Fibroblast of lung (primary cell): Measurements from ENCODE around the gene PRR7. TPM values are rescaled to one million over a fixed set of nuclear protein-coding genes. Genes with fewer than 3 reads are reported as not detected.

Source experiments
- DNase-seq, 2 donors: peaks; one replicate each; pipeline versions ENCODE4 v3.0.0 to v3.0.0-alpha.2; 2010; ENCODE audit warnings: low read depth in 2 of 2
- H2AFZ ChIP-seq: 2 replicates; pipeline ENCODE4 v1.5.1; 2012; ENCODE audit warnings: low read length, control low read depth, inconsistent platforms
- H3K27ac ChIP-seq: 2 replicates; pipeline ENCODE4 v1.5.1; 2011; ENCODE audit warnings: low read length, control low read depth; ENCODE audit not compliant: insufficient read depth
- H3K27me3 ChIP-seq: 2 replicates; pipeline ENCODE4 v1.5.1; 2011; ENCODE audit warnings: mild to moderate bottlenecking, low read length; ENCODE audit not compliant: control insufficient read depth, insufficient read depth
- H3K36me3 ChIP-seq: 2 replicates; pipeline ENCODE4 v1.5.1; 2011; ENCODE audit warnings: low read length; ENCODE audit not compliant: control insufficient read depth, insufficient read depth
- H3K4me1 ChIP-seq: 2 replicates; pipeline ENCODE4 v1.5.1; 2011; ENCODE audit warnings: low read length; ENCODE audit not compliant: control insufficient read depth, insufficient read depth; ENCODE audit errors: extremely low read depth
- H3K4me2 ChIP-seq: 2 replicates; pipeline ENCODE4 v1.5.1; 2011; ENCODE audit warnings: low read length, control low read depth; ENCODE audit not compliant: insufficient read depth; ENCODE audit errors: extremely low read depth
- H3K4me3 ChIP-seq, 4 experiments: fragments of 200-600 bp in 1 of 4; sonication (generic) in 1 of 4; replicated peaks in 1 of 4; 2 replicates each; pipeline ENCODE4 v1.5.1; 2011 to 2016; ENCODE audit warnings: low read length in 4 of 4, low read depth in 3 of 4, mild to moderate bottlenecking in 3 of 4, control low read depth in 2 of 4, inconsistent platforms in 1 of 4, mixed read lengths in 1 of 4; ENCODE audit not compliant: insufficient read depth in 1 of 4; ENCODE audit errors: control extremely low read depth in 1 of 4
- H3K79me2 ChIP-seq: 2 replicates; pipeline ENCODE4 v1.5.1; 2012; ENCODE audit warnings: mild to moderate bottlenecking, low read length, inconsistent platforms; ENCODE audit not compliant: control insufficient read depth, insufficient read depth
- H3K9ac ChIP-seq: 2 replicates; pipeline ENCODE4 v1.5.1; 2011; ENCODE audit warnings: mild to moderate bottlenecking, low read length, control low read depth; ENCODE audit not compliant: insufficient read depth
- H3K9me3 ChIP-seq: 2 replicates; pipeline ENCODE4 v1.5.1; 2012; ENCODE audit warnings: low read depth, low read length; ENCODE audit not compliant: control insufficient read depth, insufficient read depth
- H4K20me1 ChIP-seq: 2 replicates; pipeline ENCODE4 v1.5.1; 2011; ENCODE audit warnings: low read length; ENCODE audit not compliant: control insufficient read depth, insufficient read depth; ENCODE audit errors: extremely low read depth
- CTCF ChIP-seq, 2 donors: IDR thresholded peaks in 1 of 2; conservative IDR thresholded peaks in 1 of 2; 1 replicate in 1 of 2; 2 replicates in 1 of 2; pipeline ENCODE4 v1.5.1; 2011 to 2012; ENCODE audit warnings: low read length in 2 of 2, control low read depth in 1 of 2, inconsistent platforms in 1 of 2, low read depth in 1 of 2, mild to moderate bottlenecking in 1 of 2
- EZH2 ChIP-seq: IDR thresholded peaks from 2 replicates; pipeline ENCODE4 v1.5.1; 2012; ENCODE audit warnings: low read length, control low read depth, mild to moderate bottlenecking; ENCODE audit errors: missing control alignments
- polyA plus RNA-seq, 2 donors: library from polyadenylated mRNA; depleted of rRNA in 1 of 2; stranded (reverse) in 1 of 2; unstranded in 1 of 2; fragments of >200 nt; gene quantifications; 2 replicates each; pipeline ENCODE4 v1.2.1, GENCODE V29; 2011 to 2012; ENCODE audit warnings: missing spikeins in 1 of 2
- total RNA-seq: library from RNA; depleted of rRNA; stranded (reverse); fragments of >200 nt; gene quantifications from 2 replicates; pipeline ENCODE4 v1.2.1, GENCODE V29; 2014

The PRR7 gene
- total and polyA plus RNA-seq, 2 donors (not counting 1 experiment from before 2014, with no cell fraction given), result 1.6 to 2.3 TPM

DNA sequence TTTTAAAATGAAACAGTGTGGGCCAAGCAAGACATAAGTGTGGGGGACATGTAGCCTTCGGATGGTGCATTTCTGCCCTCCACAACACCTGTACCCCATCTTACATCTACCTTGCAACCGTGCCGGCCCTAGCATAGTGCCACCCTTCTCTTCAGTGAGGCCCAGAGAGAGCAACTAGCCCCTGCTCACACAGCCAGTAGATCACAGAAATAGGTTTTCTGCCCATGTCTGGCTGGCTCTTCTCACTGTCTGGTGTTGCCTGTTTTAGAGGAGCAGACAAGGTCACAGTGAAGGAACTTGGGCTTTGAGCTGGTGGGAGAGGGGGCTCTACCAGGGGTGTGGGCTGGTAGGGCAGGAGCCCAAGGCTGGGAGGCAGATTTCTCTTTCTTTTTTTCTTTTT is 39.6 kb downstream of the PRR7 start:
- Histone ChIP-seq H3K4me1 (peaks cover 9% of the 10 kb centered on the region), H3K27me3 (no peaks in the 10 kb centered on the region), H3K4me3 (no peak overlapping the region), H3K36me3 (peaks cover 70% of the 10 kb centered on the region), H3K4me2 (no peak overlapping the region), H3K79me2 (peaks cover 17% of the 10 kb centered on the region), H3K9me3 (no peaks in the 10 kb centered on the region), H3K9ac (no peak overlapping the region), H2AFZ (no peak overlapping the region), H4K20me1 (no peaks in the 10 kb centered on the region), H3K27ac (no peak overlapping the region)
- TF ChIP-seq EZH2 (no peak), CTCF (conservative IDR thresholded peaks at IDR 0.05 in 1 of 2, IDR thresholded peaks at IDR 0.05 in 1 of 2; ENCODE audit: low read depth in 1 of 2, low read length in 2 of 2) (no peak)
- DNase-seq, result no peak

GRCh38 chr5:177487144-177487543 is 40.5 kb downstream of the PRR7 start:
- Histone ChIP-seq H3K79me2 (peaks cover 20% of the 10 kb centered on the region), H4K20me1 (no peaks in the 10 kb centered on the region), H3K4me1 (peaks cover 4% of the 10 kb centered on the region)

DNA sequence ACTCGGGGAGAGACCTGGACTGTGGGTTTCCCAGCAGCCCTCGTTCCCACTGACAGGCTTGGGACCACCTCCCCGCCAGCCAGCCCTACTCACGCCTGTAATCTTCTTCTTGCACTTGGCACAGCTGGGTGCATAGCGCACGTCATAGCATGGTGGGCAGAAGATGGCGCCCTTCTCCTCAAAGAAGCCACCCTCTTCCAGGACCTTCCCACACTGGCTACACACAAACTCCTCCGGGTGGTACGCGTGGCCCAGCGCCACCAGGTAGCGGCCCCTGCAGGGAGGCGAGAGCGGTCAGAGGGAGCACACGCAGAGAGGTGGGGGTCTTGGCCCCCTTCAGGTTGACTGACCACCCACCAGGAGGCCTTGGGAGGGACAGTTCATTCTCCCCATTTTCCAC is 41.4 kb downstream of the PRR7 start:
- Histone ChIP-seq H3K9me3 (no peaks in the 10 kb centered on the region), H3K4me3 (no peak overlapping the region), H3K4me2 (no peak overlapping the region), H3K27me3 (no peaks in the 10 kb centered on the region), H2AFZ (no peak overlapping the region), H3K27ac (no peak overlapping the region), H4K20me1 (no peaks in the 10 kb centered on the region), H3K79me2 (peaks cover 29% of the 10 kb centered on the region), H3K36me3 (peaks cover 73% of the 10 kb centered on the region), H3K9ac (no peak overlapping the region), H3K4me1 (peaks cover 6% of the 10 kb centered on the region)
- DNase-seq, result no peak
- TF ChIP-seq CTCF (conservative IDR thresholded peaks at IDR 0.05 in 1 of 2, IDR thresholded peaks at IDR 0.05 in 1 of 2; ENCODE audit: low read depth in 1 of 2, low read length in 2 of 2) (no peak), EZH2 (no peak)

More at GRCh38 chr5:177487144-177487543, 40.5 kb downstream of the PRR7 start:
- no peak for DNase-seq
- no peak overlapping the region for H2AFZ ChIP-seq
- no peak overlapping the region for H3K27ac ChIP-seq
- H3K9me3 ChIP-seq, result no peaks in the 10 kb centered on the region
- no peak overlapping the region for H3K4me2 ChIP-seq
- H3K36me3 ChIP-seq, result peaks cover 70% of the 10 kb centered on the region
- H3K4me3 ChIP-seq, result no peak overlapping the region
- H3K9ac ChIP-seq, result no peak overlapping the region
- no peak for TF ChIP-seq CTCF (conservative IDR thresholded peaks at IDR 0.05 in 1 of 2, IDR thresholded peaks at IDR 0.05 in 1 of 2; ENCODE audit: low read depth in 1 of 2, low read length in 2 of 2)
- TF ChIP-seq EZH2, result no peak
- no peaks in the 10 kb centered on the region for H3K27me3 ChIP-seq
